Eye (tissue), 1 donor: Measurements from ENCODE around the gene PRXL2C.
"Not testable (repeated sequence)": the region's sequence is repeated elsewhere in the genome, so short reads cannot be mapped to it uniquely, and the experiment has no call there.

Source experiments
- DNase-seq: peaks from one replicate; pipeline ENCODE4 v3.0.0-alpha.2; 2015

Gene PRXL2C, protein sequence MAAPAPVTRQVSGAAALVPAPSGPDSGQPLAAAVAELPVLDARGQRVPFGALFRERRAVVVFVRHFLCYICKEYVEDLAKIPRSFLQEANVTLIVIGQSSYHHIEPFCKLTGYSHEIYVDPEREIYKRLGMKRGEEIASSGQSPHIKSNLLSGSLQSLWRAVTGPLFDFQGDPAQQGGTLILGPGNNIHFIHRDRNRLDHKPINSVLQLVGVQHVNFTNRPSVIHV

DNA sequence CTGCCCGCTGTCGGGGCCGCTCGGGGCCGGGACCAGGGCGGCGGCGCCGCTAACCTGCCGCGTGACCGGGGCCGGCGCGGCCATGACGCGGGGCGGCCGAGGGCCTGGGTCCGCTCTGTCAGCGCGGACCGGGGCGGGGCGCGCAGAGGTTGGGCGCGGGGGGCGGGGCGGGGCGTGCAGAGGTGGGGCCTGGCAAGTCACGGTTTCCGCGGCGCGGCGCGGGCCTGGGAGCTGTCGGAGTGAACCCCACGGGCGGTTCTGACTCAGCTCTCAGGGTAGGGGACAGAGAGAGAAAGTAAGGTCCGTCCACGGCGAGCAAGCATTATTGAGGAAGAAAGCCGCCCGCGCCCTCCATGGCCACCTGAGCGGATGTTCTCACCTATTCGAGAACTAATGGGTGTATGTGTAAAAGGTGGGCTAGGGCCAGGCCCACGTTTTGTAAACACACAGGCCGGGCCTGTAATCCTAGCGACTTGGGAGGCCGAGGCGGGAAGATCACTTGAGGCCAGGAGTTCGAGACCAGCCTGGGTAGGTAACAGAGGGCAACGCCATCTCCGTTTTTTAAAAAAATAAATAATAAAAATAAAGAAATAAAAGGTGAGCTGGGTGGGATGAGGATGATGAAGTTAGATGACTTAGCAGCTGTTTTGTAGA lies at the start of gene PRXL2C:
Gene PRXL2C (minus strand): TSS at position 120 of the 654 bp plus-strand sequence. CDS start 36 bp downstream, at position 84.
- peak; percentile 78 for DNase-seq

DNA sequence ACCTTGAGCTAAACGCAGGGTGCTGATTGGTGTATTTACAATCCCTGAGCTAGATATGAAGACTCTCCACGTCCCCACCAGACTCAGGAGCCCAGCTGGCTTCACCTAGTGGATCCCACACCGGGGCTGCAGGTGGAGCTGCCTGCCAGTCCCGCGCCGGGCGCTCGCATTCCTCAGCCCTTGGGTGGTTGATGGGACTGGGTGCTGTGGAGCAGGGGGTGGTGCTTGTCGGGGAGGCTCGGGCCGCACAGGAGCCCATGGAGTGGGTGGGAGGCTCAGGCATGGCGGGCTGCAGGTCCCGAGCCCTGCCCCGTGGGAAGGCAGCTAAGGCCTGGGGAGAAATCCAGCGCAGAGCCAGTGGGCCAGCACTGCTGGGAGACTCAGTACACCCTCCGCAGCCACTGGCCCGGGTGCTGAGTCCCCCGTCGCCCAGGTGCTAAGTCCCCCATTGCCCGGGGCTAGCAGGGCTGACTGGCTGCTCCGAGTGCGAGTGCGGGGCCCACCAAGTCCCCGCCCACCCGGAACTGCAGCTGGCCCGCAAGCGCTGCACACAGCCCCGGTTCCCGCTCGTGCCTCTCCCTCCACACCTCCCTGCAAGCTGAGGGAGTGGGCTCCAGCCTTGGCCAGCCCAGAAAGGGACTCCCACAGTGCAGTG lies 45.7 kb upstream of the PRXL2C start:
- not testable (repeated sequence) for DNase-seq

DNA sequence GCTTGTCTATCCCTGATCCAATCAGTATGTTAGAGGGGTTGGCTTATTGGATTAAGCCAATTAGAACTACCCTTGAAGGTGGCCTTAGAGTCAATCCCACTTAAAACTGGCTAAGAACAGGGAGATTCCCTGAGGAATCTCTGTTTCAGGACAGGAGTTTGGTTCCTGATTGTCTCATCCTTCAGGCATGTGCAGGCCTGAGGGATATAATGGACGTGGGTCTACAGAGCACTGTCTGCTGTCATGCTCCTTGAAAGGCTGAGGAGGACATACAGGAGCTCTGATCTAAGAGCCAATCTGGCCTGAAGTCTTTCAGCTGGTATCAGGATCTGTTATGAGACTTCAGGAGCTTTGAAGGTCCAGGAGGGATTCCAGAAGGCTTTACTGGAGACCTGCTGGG lies 36.2 kb upstream of the PRXL2C start:
- DNase-seq = no peak

DNA sequence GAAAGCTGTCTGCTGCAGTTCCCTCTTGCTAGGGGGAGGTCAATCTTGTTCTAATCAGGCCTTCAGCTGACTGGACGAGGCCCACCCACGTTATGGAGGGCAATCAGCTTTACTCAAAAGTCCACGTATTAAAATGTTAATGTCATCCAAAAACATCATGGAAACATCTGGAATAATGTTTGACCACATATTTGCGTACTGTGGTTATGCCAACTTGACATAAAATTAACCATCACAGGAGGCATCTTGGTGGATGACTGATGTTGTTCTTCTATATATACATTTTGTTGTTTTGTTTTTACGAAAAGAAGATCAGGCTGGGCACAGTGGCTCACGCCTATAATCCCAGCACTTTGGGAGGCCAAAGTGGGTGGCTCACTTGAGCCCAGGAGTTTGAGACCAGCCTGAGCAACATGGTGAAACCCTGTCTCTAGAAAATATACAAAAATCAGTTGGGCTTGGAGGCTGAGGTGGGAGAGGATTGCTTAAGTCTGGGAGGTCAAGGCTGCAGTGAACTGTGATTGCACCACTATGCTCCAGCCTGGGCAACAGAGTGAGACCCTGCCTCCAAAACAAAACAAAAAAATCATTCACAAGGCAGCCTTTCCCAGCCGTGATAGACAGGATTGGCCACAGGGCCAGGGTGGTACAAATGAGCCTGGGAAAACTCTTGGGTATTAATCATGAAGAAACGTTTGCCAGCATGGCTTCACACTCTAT lies 33.8 kb upstream of the PRXL2C start:
- DNase-seq = no peak

DNA sequence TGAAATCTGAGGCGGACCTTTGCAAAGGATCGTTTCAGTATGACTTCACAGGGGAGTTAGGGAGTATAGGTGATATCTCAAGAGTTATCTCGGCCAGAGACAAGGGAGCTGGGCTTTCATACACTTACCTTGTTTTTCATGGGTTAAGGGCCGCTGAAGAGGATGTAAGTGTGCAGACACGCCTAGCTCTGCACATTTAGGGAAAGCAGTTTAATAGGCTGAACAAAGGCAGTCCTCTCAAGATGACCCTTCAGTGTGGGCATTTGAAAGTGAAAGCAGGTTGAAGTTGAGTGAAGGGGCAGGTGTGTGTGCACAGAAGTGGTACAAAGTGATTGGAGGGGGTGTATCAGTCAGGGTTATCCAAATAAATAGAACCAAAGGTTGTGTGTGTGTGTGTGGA lies 33.1 kb upstream of the PRXL2C start:
- DNase-seq = peak; percentile 10

DNA sequence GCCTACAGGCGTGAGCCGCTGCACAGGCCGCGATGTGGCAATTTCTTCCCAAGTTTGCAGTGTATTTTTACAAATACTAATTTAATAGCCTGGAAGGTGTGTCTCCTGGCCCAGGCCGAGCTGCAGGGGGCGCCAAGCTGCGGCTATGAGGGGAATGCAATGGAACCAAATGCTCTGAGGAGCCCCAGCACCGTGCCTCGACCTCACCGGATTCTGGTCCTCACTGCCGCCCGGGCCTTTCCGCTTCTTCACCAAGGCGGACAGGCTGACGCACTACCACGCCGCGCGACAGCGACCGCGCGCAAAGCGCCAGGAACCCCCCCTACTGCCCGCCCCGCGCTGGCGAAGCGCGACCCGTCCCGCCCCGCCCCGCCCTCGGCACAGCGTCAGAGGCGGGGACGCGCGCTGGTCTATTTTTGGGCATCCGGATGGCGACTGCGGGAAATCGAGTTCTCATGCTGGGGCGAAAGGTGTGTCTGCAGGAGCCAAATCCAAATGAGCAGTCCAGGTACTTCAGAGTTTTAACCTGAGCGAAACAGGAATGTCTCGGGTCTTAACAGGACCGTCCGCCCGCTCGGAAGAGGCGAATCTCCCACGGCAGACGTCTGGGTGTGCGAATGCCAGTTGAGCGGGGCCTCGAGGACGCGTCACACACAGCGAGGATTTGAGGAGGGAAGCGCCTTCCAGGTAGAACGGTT lies 31.7 kb upstream of the PRXL2C start:
- DNase-seq = peak; percentile 83

DNA sequence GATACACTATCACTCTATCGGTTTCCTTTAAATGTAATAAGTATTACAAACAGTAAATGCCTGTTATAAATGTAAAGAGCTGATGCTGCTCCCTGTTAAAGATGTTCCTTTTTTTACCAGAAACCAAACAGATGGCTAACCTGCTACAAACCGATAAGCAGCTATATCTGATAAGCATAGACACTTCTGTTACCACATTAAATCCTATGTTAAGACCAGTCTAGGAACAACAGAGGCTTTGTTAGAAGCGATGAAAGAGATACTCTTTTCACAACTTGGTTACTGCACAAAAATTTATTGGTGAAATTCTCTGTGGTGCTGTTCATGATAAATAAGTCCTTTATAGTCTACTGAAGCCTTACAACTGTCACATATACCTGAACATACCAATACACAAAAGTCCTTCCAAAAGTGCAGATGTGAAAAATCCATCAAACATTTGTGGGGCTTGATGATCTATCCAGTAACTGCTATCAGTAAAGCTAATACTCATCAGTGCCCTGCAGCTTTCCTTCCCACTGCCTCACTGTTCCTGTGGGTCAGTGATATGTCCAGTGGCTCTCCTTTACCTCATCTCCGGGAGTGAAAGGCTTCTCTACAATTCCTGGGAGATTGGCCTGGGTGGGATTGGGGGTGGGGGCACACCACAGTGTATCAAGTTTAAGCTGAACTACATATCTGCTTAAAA lies 25.8 kb upstream of the PRXL2C start:
- DNase-seq = no peak

DNA sequence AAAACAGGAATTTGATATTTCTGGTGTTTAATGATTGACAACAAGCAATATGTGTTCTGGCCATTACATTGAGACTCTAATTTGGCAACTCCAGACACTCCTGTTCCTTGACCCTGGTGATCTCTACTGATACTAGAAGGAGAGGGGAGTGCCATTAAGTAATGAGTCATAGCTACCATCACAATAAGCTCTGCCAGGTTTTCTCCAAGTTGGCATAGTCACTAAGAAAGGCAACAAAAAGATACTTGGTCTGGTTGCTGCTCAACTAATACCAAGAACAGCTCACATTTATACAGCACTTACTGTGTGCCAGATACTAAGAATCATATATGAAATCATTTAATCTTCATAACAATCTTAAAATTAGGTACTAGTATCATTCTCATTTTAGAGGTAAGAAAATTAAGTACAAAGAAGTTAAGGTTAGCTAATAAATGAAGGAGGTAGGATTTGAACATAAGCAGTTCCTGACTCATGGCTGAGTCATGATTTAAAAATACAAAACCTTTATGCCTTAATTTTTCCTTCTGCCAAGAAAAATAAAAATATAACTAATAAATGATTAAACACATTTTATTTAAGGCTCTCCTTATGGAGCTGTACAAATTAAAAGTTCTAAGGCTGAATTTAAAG lies 19.9 kb upstream of the PRXL2C start:
- no peak for DNase-seq

DNA sequence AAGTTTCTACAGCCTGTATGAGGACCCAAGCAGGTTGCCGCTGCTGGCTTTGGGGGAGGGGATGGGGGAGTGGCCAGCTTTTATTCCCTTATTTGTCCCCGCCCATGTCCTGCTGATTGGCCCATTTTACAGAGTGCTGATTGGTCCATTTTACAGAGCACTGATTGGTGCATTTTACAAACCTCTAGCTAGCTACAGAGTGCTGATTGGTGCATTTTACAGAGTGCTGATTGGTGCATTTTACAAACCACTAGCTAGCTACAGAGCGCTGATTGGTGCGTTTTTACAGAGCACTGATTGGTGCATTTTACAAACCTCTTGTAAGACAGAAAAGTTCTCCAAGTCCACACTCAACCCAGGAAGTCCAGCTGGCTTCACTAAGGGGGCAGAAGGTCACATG lies 18.7 kb upstream of the PRXL2C start:
- DNase-seq = not testable (repeated sequence)

DNA sequence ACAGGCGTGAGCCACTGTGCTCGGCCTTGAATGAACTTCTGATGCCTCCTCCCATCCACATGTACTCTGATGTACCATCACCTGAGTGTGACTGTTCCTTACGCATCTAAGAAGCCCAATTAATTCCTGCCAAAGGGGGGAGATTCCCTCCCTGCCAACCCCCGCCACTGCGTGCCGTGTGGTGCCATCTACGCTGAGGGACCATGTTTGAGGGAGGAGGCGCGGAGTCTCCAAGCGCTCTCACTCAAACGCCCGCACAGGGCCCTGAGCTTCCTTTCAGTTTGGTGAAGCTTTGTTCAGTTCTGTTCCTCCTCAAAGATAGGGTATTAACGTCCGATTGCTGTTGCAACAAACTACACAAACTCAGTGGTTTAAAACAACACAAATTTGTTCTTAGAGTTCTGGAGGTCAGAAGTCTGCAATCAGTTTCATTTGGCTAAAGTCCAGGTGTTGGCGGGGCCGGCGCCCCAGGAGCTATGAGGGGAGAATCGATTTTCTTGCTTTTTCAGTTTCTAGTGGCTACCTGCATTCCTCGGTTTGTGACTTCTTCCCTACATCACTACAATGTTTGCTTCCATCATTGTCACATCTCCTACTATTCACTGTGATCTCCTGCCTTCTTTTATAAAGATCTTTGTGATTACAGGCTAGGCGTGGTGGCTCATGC lies 13.9 kb upstream of the PRXL2C start:
- no peak for DNase-seq

DNA sequence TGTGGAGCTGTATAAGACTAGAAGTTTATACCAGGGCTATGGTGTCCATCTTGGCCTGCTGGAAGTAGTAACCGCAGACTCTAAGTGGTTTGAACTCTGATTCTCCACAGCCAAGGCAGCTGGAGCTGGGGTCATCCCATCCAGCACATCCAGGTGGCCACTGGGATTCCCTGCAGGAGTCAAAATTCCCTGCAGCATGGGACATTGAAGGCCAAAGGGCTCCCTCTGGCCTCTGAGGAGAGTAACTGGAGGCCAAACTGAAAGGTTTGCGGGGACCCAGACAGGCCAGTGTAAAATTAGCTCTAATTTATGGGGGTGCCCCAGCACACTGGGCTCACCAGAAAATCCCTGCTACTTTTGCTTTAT lies 12.2 kb upstream of the PRXL2C start:
- DNase-seq = no peak

DNA sequence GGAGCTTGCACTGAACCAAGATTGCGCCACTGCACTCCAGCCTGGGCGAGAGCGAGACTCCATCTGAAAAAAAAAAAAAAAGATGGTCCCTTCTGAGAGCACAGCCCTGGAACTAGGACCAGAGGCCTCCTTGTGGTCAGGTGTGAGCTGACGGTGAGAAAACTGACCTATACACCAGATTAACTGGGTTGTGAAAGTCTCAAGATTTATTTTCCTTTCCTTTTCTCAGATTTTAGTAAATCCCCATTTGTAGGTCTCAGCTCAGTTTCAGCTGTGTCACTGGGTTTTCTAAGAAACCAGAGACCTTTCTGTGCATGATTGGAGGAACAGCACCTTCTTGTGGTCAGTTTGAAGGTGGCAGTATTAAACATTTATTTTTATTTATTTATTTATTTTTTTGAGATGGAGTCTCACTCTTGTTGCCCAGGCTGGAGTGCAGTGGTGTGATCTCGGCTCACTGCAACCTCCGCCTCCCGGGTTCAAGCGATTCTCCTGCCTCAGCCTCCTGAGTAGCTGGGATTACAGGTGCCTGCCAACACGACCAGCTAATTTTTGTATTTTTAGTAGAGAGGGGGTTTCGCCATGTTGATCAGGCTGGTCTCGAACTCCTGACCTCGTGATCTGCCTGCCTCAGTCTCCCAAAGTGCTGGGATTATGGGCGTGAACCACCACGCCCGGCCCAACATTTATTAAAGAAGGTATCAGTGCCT lies 11.7 kb upstream of the PRXL2C start:
- DNase-seq = peak; percentile 67

DNA sequence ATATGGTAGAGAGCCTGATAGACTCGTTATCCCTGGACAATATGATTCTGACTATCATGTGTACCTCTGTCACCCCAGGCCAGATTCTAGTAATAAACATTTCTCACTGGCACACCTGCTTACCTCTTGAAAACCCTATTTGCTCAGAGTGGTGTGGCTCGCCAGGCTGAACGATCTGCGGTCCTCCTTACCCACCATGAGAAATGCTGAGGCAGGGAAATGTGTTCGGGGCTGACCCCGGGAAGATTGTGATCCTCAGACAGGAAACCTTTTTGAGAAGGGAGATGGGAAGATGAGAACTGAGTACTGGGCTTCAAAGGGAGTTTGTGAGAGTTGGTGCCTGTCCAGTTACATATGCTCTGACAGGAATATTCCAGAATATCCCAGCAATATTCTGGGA lies 10.7 kb upstream of the PRXL2C start:
- DNase-seq = no peak

DNA sequence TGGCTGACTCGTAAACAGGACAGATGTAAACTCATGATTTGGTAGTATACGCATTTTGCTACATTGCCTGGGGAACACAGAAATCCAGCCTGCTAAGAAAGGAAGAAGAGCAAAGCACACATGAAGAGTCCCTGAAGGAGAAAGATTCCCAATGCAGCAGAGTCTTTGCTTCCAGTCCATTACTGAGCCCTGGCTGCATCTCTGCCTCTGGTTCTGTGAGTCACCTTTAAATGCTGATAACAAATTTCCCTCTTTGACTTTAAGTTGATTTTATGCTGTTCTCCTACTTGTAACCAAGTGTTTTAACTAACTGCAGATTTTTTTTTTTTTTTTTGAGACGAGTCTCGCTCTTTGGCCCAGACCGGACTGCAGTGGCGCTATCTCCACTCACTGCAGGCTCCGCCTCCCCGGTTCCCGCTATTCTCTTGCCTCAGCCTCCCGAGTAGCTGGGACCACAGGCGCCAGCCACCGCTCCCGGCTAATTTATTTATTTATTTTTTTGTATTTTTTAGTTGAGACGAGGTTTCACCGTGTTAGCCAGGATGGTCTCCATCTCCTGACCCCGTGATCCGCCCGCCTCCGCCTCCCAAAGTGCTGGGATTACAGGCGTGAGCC lies 8.5 kb upstream of the PRXL2C start:
- DNase-seq = no peak

DNA sequence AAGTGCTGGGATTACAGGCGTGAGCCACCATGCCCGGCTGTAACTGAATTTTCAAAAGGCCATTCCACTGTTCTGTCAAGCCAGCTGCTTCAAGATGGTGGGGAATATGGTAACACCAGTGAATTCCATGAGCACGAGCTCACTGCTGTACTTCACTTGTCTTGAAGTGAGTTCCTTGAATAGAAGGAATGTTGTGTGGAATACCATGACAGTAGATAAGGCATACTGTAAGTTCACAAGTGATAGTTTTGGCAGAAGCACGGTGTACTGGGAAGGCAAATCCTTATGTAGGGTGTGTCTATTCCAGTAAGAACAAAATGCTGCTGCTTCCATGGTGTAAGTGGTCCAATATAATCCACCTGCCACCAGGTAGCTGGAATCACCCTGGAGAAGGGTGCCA lies 6.6 kb upstream of the PRXL2C start:
- DNase-seq = no peak

DNA sequence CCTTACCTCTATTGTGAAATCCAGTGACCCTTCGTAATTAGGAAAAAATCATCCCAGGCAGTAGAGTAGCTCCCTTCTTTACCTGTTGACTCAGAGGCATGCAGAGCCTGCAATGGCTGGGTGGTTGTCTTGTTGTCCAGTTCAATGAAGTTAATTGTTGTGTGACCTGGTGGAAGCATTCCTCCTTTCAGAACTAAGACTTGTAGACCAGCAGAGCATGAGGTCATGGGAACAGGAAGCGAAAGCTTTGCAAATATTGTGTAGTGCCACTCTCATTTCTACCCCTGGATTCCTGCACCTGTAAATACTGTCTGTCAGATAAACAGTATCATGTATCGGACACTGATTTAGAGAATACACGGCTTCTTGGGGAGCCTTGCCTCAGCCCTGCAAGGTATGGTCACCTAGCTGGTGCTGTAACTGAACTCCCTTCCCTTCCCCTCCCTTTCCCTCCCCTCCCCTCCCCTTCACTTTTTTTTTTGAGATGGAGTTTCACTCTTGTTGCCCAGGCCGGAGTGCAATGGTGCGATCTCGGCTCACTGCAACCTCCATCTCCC lies 5.7 kb upstream of the PRXL2C start:
- no peak for DNase-seq

DNA sequence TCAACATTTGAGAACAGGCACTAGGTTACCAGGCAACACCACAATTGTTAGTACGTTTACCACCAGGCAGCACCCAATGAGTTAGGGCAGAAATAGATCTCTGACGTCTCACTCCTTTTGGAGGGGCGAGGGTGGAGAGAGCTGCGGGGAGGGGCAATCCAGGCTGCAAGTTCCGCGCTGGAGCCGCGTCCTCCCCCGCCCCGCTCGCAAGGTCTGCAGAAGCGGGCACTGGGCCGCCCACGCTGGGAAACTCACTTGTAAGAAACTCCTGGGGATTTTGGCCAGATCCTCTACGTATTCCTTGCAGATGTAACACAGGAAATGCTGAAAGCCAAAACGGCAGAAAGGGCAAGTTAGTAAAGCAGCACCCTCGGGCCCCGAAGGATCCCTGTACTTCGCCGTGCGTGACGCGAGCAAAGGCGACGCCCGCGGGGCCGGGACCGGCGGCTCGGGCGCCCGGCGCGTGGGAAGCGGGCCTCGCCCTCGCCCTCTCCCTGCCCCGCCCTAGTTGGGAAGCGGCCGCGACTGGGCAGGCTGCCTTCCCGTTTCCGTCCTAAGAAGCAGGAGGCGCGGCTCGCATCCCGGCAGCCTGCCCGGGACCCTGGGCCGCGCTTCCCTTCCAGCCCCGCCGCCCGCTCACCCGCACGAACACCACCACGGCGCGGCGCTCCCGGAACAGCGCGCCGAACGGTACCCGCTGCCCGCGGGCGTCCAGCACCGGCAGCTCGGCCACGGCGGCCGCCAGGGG lies 493 bp downstream of the PRXL2C start:
- DNase-seq = peak; percentile 86

DNA sequence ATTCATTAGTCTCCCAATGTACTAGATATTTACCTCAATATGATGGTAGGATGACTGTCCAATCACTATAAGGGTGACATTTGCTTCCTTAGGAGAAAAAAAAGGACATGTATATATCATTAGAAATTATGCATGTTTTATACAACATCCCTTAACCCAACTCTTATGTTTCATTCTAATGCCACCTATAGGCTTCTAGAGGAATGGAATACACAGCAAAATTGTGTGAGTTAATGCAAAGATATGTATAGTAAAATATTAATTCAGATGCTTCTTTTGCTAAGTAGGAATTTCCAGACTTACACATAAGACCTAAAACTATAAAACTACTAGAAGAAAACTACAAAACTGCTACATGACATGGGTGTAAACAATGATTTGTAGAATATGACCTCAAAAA lies 3.5 kb downstream of the PRXL2C start:
- peak; percentile 17 for DNase-seq
